Keratinocyte (primary cell): Measurements from ENCODE around the gene CFAP73.

Experiments
- CTCF ChIP-seq, 3 experiments: IDR thresholded peaks in 1 of 3; conservative IDR thresholded peaks in 1 of 3; optimal IDR thresholded peaks in 1 of 3; 2 replicates in 2 of 3; 3 replicates in 1 of 3; pipeline versions ENCODE3 to v1.5.1; 2011; ENCODE audit warnings: low read length in 3 of 3, mild to moderate bottlenecking in 3 of 3, moderate library complexity in 2 of 3, control low read depth in 1 of 3, inconsistent platforms in 1 of 3; ENCODE audit not compliant: insufficient read depth in 2 of 3; ENCODE audit errors: extremely low read depth in 1 of 3
- EZH2 ChIP-seq: IDR thresholded peaks from one replicate; pipeline ENCODE4 v1.6.1; 2012; ENCODE audit warnings: inconsistent platforms, mild to moderate bottlenecking, low read length, moderate library complexity

GRCh38 chr12:113103756-113104450 is 45.6 kb upstream of the CFAP73 start:
- TF ChIP-seq CTCF (optimal IDR thresholded peaks at IDR 0.05 in 1 of 3, IDR thresholded peaks at IDR 0.05 in 1 of 3, conservative IDR thresholded peaks at IDR 0.05 in 1 of 3; ENCODE audit: extremely low read depth in 1 of 3, insufficient read depth in 2 of 3, low read length in 3 of 3) (peak in 1 of 3 experiments; percentile 13), EZH2 (no peak)
